ENCODE data around the gene EDN2.

GRCh38 chr1:41478118-41478748, 6.2 kb downstream of the EDN2 start:
- TF ChIP-seq CTCF (IDR thresholded peaks at IDR 0.05), result no peak
- no peak for TF ChIP-seq POLR2AphosphoS5 (IDR thresholded peaks at IDR 0.05; ENCODE audit: insufficient read depth in 1 of 2, low read depth in 1 of 2)
